ENCODE data around the gene FBN1. TPM values are rescaled to one million over a fixed set of nuclear protein-coding genes. Genes with fewer than 3 reads are reported as not detected.

The FBN1 gene
- total and polyA plus RNA-seq, 12 donors: 5.6 to 84.6 (median 54.5) TPM

DNA sequence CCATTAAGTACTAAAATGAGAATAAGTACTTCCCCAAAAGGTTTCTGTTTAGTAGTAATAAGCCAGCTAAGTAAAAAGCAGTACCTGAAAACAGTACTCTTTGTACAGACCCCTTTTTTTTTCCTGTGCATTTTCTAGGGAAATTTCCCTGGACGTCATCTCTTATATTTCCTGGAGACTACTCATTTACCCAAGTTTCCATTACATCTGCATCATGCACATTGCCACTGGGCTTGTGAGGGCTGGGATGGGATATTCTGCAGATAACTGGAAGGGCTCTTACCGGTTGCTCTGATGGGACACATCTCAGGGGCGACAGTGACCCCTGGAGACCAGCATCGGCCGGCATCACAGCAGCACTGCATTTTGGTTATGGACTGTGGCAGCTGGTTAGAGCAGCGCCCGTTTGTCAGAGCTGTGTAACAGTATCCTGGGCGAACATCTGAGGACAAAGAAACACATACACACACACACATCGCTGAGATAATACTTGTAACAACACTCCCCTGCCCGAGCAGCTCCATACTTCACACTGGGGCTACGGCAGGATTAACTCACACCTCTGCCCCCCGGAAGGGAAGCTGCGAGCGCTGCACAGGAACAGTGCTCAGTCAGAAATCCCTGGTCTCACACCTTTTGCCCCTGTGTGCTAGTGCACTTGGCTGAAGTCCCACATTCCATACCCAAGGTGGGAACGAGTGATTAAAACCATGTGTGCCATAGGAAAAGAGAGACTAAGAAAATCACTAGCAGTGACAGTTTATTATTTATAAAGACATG is 124.9 kb downstream of the FBN1 start:
- H3K27me3 ChIP-seq: no peaks in the 10 kb centered on the region
- peaks cover 0 to 11% of the 10 kb centered on the region in 2 donors for H3K36me3 ChIP-seq (replicated peaks in 1 of 2)
- no peak for DNase-seq
- H3K4me1 ChIP-seq (replicated peaks in 1 of 2): no peaks in the 10 kb centered on the region
- 81 to 93% (median 89%) methylated on average over 9 to 15 of the region's 15 CpGs for WGBS, 4 donors
- H3K9me3 ChIP-seq (replicated peaks in 1 of 3): no peaks in the 10 kb centered on the region
- H3K4me3 ChIP-seq: no peak overlapping the region
- TF ChIP-seq POLR2A (IDR thresholded peaks at IDR 0.05): no peak
- TF ChIP-seq, protein P1, sequence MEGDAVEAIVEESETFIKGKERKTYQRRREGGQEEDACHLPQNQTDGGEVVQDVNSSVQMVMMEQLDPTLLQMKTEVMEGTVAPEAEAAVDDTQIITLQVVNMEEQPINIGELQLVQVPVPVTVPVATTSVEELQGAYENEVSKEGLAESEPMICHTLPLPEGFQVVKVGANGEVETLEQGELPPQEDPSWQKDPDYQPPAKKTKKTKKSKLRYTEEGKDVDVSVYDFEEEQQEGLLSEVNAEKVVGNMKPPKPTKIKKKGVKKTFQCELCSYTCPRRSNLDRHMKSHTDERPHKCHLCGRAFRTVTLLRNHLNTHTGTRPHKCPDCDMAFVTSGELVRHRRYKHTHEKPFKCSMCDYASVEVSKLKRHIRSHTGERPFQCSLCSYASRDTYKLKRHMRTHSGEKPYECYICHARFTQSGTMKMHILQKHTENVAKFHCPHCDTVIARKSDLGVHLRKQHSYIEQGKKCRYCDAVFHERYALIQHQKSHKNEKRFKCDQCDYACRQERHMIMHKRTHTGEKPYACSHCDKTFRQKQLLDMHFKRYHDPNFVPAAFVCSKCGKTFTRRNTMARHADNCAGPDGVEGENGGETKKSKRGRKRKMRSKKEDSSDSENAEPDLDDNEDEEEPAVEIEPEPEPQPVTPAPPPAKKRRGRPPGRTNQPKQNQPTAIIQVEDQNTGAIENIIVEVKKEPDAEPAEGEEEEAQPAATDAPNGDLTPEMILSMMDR (IDR thresholded peaks at IDR 0.05): no peak
- H3K27ac ChIP-seq: no peak overlapping the region
- intact Hi-C loops (cut with DNase I): no loop called here

DNA sequence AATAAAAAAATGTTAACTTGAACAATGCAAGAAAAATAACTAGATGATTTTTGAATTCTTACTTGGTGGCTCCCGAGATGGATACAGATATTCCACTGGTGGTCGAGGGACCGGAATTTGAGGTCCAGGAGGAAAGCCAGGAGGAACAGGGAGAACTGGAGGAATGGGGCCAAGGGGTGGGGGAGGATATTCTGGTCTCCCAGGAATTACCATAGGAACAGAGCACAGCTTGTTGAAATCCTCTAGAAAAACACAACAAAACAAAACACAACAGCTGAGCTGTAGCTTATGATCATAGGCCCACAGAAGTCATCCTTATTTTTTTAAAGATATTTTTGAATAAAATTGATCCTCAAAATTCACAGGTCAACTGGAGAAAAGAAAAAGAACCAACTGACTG is 129.4 kb downstream of the FBN1 start:
- H3K4me1 ChIP-seq (replicated peaks in 1 of 2): no peaks in the 10 kb centered on the region
- no peak for TF ChIP-seq POLR2A (IDR thresholded peaks at IDR 0.05)
- TF ChIP-seq, protein P1 (IDR thresholded peaks at IDR 0.05): no peak
- H3K4me3 ChIP-seq: no peak overlapping the region
- H3K9me3 ChIP-seq (replicated peaks in 1 of 3): no peaks in the 10 kb centered on the region
- H3K36me3 ChIP-seq (replicated peaks in 1 of 2): peaks cover 0 to 9% of the 10 kb centered on the region in 2 donors
- intact Hi-C loops (cut with DNase I): no loop called here
- no peaks in the 10 kb centered on the region for H3K27me3 ChIP-seq
- 79 to 93% (median 87%) methylated on average over 3 of the region's 3 CpGs for WGBS, 4 donors
- DNase-seq: no peak
- H3K27ac ChIP-seq: no peak overlapping the region

DNA sequence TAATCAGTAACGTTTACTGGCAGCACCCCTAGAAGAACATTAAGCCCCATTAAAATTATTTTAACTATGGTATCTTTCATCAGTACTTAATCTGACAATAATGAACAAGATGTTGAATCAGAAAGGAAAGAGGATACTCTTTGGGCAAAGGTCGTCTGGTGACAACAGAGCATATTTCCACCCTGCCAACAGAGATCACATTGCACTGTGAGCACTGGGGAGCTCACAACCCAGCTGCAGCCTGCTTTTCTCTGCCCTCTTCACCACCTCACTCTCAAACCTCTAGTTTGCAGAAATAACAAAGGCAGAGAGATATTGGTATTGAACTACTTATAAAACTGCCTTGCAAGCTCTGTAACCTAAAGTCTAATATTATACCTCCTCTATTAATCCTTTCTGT is 130.0 kb downstream of the FBN1 start:
- no peaks in the 10 kb centered on the region for H3K4me1 ChIP-seq (replicated peaks in 1 of 2)
- no peak overlapping the region for H3K4me3 ChIP-seq
- no peak for TF ChIP-seq POLR2A (IDR thresholded peaks at IDR 0.05)
- TF ChIP-seq, protein P1 (IDR thresholded peaks at IDR 0.05): no peak
- intact Hi-C loops (cut with DNase I): no loop called here
- H3K9me3 ChIP-seq (replicated peaks in 1 of 3): no peaks in the 10 kb centered on the region
- WGBS, 4 donors: 79 to 95% (median 86%) methylated on average over 2 of the region's 2 CpGs
- H3K27ac ChIP-seq: no peak overlapping the region
- DNase-seq: no peak
- H3K36me3 ChIP-seq (replicated peaks in 1 of 2): peaks cover 0 to 9% of the 10 kb centered on the region in 2 donors
- no peaks in the 10 kb centered on the region for H3K27me3 ChIP-seq

DNA sequence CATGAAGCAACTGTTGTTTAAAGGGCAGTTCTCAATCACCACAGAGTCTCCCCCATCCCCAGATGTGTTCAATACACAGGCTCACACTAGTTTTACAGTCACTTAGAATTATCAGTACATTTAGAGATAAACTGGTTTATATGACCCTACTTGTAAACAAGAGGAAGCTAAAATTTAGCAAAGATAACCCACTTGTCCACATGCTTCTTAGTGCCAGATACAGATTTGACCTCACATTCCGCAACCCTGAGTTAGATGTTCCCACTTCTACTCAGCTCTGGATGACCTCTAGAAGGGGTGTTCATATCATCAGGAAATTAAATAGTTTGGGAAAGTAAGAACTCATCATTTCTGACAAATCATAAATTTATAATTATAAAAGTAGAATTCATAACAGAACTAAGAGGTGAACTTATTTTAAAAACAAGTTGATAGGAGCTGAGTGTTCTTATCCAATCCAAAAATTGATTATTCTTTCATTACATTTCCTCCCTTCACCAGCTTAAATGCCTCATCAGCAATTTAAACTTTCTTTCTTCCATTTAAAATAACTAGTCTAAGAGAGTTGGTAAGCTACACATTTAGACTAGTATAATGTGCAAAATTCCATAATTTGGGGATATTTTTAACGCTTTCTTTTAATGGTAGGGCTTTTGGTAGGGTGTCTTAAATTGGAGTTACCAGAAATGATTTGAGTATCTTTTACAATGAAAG is 131.2 kb downstream of the FBN1 start:
- WGBS, 4 donors: 85 to 94% (median 91%) methylated on average over 2 of the region's 2 CpGs
- Histone ChIP-seq H3K27me3 (no peaks in the 10 kb centered on the region), H3K9me3 (replicated peaks in 1 of 3) (no peaks in the 10 kb centered on the region), H3K27ac (no peak overlapping the region), H3K4me1 (replicated peaks in 1 of 2) (no peaks in the 10 kb centered on the region), H3K4me3 (no peak overlapping the region), H3K36me3 (replicated peaks in 1 of 2) (peaks cover 0 to 9% of the 10 kb centered on the region in 2 donors)
- TF ChIP-seq, protein P1 (IDR thresholded peaks at IDR 0.05): no peak
- no peak for TF ChIP-seq POLR2A (IDR thresholded peaks at IDR 0.05)
- no peak for DNase-seq
- intact Hi-C loops (cut with DNase I): no loop called here

Measured in adrenal gland (tissue), 12 donors.